Measurements from ENCODE around the gene CDC6.
A peak's percentile ranks its signal among the peaks of the same experiment; 100 is the strongest.

DNA sequence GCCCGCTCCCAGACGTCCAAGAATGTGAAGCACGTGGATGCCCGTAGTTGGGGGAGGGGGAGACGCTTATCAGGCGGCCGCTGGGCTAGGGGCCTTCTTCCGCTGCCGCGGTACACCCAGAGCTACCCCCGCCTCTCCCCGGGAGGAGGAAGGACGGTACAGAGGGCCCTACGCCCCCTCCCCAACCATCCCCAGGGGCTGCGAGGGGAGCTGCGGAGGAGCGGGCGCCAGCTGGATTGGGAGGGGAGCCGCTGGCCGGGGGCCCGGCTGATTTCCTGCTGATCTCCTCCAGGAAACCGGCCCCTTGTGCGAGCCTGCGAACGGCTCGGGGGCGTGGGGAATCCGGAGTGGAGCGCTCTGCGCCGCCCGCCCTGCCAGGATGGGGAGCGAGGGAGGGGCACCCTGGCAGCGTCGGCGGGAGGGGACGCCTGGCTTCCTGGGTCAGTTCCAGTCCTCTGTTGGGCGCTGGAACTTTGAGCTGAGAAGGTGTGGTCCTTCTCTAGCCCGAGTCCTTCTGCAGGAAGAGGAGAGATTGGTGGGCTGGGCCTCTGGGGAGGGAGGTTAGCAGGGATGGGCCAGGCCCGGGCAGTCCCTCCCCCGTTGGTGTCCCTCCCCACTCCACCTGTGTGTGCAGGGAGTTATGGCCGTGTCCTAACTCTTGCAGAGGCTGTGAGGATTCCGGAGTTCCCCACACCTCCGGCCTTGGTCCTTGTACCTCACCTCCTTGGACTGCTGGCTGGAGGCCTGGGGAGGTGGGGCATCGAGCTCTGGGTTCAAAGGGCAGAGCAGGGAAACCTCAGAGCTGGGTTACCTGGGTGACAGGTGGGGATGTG, 57.7 kb downstream of the CDC6 start:
- TF ChIP-seq, protein P1, sequence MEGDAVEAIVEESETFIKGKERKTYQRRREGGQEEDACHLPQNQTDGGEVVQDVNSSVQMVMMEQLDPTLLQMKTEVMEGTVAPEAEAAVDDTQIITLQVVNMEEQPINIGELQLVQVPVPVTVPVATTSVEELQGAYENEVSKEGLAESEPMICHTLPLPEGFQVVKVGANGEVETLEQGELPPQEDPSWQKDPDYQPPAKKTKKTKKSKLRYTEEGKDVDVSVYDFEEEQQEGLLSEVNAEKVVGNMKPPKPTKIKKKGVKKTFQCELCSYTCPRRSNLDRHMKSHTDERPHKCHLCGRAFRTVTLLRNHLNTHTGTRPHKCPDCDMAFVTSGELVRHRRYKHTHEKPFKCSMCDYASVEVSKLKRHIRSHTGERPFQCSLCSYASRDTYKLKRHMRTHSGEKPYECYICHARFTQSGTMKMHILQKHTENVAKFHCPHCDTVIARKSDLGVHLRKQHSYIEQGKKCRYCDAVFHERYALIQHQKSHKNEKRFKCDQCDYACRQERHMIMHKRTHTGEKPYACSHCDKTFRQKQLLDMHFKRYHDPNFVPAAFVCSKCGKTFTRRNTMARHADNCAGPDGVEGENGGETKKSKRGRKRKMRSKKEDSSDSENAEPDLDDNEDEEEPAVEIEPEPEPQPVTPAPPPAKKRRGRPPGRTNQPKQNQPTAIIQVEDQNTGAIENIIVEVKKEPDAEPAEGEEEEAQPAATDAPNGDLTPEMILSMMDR (IDR thresholded peaks at IDR 0.05) = no peak
- TF ChIP-seq POLR2A (IDR thresholded peaks at IDR 0.05) = peak; percentile 40

All from right lobe of liver (tissue), 4 donors.